Activated CD8-positive, alpha-beta T cell treated with anti-CD3 and anti-CD28 coated beads for 36 hours (primary cell): ENCODE results near the gene SSTR5. TPM values are rescaled to one million over a fixed set of nuclear protein-coding genes. Genes with fewer than 3 reads are reported as not detected.

Source experiments
- ATAC-seq: fragments of 200-7000 bp; cut with Tn5 transposase; one replicate; pipeline ENCODE4 v1.10.0; 2021; ENCODE audit warnings: mild to moderate bottlenecking, moderate library complexity
- CTCF ChIA-PET: fragments of 350-600 bp; sonication (Branson Sonifier 250); formaldehyde crosslinking; loops from one replicate; lab custom pipeline; 2021; ENCODE audit warnings: antibody characterized with exemption; lab: Charles Lee
- POLR2A ChIA-PET: fragments of 350-600 bp; sonication (Branson Sonifier 250); formaldehyde crosslinking; loops from one replicate; lab custom pipeline; 2021; ENCODE audit warnings: antibody characterized with exemption; lab: Charles Lee
- DNase-seq: peaks from one replicate; pipeline ENCODE4 v3.0.0-alpha.2; 2020
- H3K27ac Mint-ChIP-seq: one replicate; pipeline ENCODE4 v1.8.0; 2021; ENCODE audit warnings: mild to moderate bottlenecking, mixed read lengths
- H3K27me3 Mint-ChIP-seq: one replicate; pipeline ENCODE4 v1.8.0; 2021; ENCODE audit warnings: mixed read lengths
- H3K36me3 Mint-ChIP-seq: one replicate; pipeline ENCODE4 v1.8.0; 2021; ENCODE audit warnings: low read depth, mixed read lengths
- H3K4me1 Mint-ChIP-seq: one replicate; pipeline ENCODE4 v1.8.0; 2021; ENCODE audit warnings: low read depth, mixed read lengths
- H3K4me3 Mint-ChIP-seq: one replicate; pipeline ENCODE4 v1.8.0; 2021; ENCODE audit warnings: mild to moderate bottlenecking, moderate library complexity, mixed read lengths
- H3K9me3 Mint-ChIP-seq: one replicate; pipeline ENCODE4 v1.8.0; 2021; ENCODE audit warnings: mixed read lengths
- intact Hi-C: fragments of 100-400 bp; cut with micrococcal nuclease; formaldehyde crosslinking; loops from one replicate; pipeline ENCODE4 v1.10.0; 2022
- total RNA-seq, 2 experiments: library from RNA; stranded (reverse); gene quantifications; one replicate each; pipeline ENCODE4 v1.2.3, GENCODE V29; 2021
- TF ChIP-seq, protein P1 (sequence below): fragments of 200-600 bp; IDR thresholded peaks from one replicate; pipeline ENCODE4 v1.8.0; 2022; ENCODE audit warnings: antibody characterized with exemption, mild to moderate bottlenecking

SSTR5 gene
- total RNA-seq, 2 experiments from 2014 or later = not detected

DNA sequence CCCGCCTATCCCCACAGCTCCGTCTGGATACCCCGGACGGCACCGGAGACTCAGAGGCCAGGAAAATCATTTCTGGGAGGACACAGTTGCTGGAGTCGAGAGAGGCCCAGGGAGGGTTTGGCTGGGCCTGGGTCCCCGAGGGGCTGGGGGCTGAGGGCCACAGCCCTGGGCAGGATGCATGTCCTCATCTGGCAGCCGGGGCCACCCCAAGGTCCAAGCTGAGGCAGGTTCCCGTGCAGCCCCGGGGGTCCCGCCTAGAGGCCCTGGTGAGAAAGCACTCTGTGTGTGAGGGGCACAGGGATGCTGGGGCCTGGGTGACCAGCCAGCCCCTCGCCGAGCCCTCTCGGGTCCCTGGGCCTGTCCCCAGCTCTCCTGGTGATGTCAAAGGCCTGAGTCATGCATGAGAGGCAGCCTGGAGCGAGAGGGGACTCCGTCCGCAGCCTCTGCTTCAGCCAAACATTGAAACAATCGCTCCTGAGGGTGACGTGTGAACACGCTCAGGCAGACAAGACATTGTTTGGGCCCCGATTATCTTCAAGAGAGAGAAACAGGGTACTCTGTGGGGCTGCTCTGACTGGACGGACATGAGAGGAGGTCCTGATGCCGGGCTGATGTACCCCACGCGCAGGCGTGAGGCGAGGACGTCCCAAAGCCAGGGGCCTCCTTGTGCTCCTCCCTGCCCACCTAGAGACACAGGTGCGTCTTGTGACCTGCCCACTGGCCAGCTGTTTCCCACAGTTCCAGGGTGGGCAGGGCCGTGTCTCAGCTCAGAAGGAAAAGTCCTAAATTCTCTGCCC lies 49.3 kb downstream of the SSTR5 start:
- ChIA-PET CTCF (no interaction called here), POLR2A (no interaction called here)
- no peak for ATAC-seq
- Mint-ChIP-seq H3K4me1 (no peaks in the 10 kb centered on the region), H3K27ac (no peak overlapping the region), H3K36me3 (no peaks in the 10 kb centered on the region), H3K27me3 (no peaks in the 10 kb centered on the region), H3K4me3 (no peak overlapping the region), H3K9me3 (no peaks in the 10 kb centered on the region)
- DNase-seq = no peak
- intact Hi-C loops = no loop called here
- TF ChIP-seq, protein P1, sequence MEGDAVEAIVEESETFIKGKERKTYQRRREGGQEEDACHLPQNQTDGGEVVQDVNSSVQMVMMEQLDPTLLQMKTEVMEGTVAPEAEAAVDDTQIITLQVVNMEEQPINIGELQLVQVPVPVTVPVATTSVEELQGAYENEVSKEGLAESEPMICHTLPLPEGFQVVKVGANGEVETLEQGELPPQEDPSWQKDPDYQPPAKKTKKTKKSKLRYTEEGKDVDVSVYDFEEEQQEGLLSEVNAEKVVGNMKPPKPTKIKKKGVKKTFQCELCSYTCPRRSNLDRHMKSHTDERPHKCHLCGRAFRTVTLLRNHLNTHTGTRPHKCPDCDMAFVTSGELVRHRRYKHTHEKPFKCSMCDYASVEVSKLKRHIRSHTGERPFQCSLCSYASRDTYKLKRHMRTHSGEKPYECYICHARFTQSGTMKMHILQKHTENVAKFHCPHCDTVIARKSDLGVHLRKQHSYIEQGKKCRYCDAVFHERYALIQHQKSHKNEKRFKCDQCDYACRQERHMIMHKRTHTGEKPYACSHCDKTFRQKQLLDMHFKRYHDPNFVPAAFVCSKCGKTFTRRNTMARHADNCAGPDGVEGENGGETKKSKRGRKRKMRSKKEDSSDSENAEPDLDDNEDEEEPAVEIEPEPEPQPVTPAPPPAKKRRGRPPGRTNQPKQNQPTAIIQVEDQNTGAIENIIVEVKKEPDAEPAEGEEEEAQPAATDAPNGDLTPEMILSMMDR = no peak

DNA sequence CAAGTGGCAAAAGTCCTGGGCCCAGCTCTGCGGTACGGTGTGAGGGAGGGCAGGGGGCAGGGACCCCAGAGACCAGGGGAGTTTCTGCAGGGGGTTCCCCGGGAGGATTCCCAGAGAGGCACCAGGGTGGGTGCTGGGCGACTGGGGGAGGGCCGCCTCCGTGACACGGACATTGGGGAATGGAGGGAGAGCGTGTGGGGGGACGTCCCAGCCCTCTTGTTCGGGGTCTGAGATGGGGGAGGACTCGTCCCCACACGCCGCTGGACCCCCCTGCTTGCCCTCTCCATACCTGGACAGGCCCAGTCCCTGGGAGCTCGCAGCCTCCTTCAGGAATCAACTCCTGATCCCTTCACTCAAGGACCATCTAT lies 49.8 kb downstream of the SSTR5 start:
- CTCF ChIA-PET = no interaction called here
- Mint-ChIP-seq H3K27me3 (no peaks in the 10 kb centered on the region), H3K36me3 (no peaks in the 10 kb centered on the region), H3K4me1 (no peaks in the 10 kb centered on the region), H3K4me3 (no peak overlapping the region), H3K9me3 (no peaks in the 10 kb centered on the region), H3K27ac (no peak overlapping the region)
- TF ChIP-seq, protein P1 = no peak
- POLR2A ChIA-PET = no interaction called here
- no peak for ATAC-seq
- intact Hi-C loops = no loop called here
- DNase-seq = no peak

DNA sequence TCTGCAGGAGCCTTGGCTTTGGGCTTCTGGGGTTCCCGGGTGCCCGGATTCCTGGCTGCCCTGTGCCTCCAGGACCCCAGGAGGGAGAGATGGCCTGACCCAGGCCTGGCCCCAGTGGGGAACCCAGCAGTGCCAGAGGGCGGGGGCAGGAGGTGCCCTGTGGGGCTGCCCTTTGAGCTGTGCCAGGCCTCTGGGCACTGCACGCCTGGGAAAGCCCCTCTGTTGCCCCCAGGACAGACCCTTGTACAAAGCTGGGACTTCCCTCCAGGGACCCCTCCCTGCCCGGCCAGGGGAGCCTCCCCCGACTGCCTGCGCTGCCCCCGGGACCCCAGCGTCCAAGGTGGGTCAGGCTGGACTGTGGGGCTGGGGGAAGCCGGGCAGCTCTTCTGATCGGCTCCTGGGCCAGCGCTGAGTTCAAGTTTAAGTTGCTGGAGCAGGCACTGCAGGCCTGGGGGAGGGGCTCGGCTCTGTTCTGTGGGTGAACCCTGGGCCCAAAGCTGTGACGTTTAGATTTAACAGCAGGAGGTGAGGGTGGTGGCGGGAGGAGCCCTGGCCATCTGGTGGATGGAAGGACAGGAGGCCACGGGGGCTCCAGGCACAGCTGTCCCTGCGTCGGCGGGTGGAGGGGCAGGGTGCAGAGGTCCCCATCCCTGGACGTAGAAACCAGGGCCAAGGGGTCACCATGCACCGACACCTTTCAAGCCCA lies 51.1 kb downstream of the SSTR5 start:
- H3K4me1 Mint-ChIP-seq = no peaks in the 10 kb centered on the region
- no peak overlapping the region for H3K4me3 Mint-ChIP-seq
- intact Hi-C loops = no loop called here
- TF ChIP-seq, protein P1 = no peak
- no peaks in the 10 kb centered on the region for H3K27me3 Mint-ChIP-seq
- no peaks in the 10 kb centered on the region for H3K9me3 Mint-ChIP-seq
- CTCF ChIA-PET = no interaction called here
- no peak overlapping the region for H3K27ac Mint-ChIP-seq
- POLR2A ChIA-PET = no interaction called here
- ATAC-seq (no peak), DNase-seq (no peak)
- H3K36me3 Mint-ChIP-seq = no peaks in the 10 kb centered on the region

DNA sequence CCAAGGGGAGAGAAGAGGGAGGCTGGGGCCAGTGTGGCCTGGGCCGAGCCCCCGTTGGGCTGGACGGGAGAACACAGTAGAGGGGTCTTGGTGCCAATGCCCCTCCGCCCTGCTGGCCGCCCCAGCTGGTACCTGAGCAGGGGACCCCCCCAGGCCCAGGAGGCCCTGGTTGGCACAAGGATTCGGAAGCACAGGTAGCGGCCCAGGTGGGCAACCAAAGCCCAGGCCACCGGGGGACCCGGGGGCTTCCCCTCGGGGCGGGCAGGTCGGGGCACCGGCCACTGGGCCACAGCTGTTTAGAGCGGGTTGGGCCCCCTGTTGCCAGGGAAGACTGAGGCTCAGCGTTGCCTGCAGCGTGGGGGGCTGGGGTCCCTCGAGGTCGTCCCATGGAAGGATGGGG lies 51.7 kb downstream of the SSTR5 start:
- POLR2A ChIA-PET = no interaction called here
- H3K4me1 Mint-ChIP-seq = no peaks in the 10 kb centered on the region
- no peak overlapping the region for H3K4me3 Mint-ChIP-seq
- CTCF ChIA-PET = no interaction called here
- no peaks in the 10 kb centered on the region for H3K9me3 Mint-ChIP-seq
- no peak for DNase-seq
- H3K36me3 Mint-ChIP-seq = no peaks in the 10 kb centered on the region
- TF ChIP-seq, protein P1 = no peak
- H3K27me3 Mint-ChIP-seq = no peaks in the 10 kb centered on the region
- intact Hi-C loops = no loop called here
- no peak overlapping the region for H3K27ac Mint-ChIP-seq
- ATAC-seq = no peak

DNA sequence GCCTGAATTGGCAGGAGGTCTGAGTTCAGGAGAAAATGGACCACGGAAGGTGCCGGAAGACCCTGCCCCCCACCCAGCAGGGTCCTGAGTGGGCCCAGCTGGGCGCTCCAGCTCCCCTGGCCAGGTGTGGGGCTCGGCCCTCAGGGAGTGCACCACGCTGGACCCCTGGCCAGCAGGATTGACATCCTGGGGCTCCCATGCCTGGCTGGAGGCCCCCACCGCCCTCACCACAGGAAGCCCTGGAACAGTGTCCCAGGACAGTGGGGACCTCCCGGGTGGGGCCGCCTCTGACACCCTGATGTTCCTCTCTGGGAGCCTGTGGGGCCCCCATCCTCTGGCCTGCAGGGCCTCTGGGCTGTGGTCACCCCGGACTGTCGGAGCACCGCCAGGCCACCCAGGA lies 52.2 kb downstream of the SSTR5 start:
- Mint-ChIP-seq H3K27ac (no peak overlapping the region), H3K27me3 (no peaks in the 10 kb centered on the region), H3K4me3 (no peak overlapping the region), H3K4me1 (no peaks in the 10 kb centered on the region), H3K9me3 (no peaks in the 10 kb centered on the region), H3K36me3 (no peaks in the 10 kb centered on the region)
- ChIA-PET CTCF (interaction anchor here (0.9 kb wide), 1 partner anchor 68 kb away, joined by 3 read pairs; no protein-coding TSS in a partner anchor), POLR2A (no interaction called here)
- DNase-seq = no peak
- TF ChIP-seq, protein P1 = no peak
- no peak for ATAC-seq
- intact Hi-C loops = no loop called here
